Fibroblast of pulmonary artery (primary cell): ENCODE measurements around the gene GLYR1.

ENCODE experiments used
- DNase-seq: peaks from one replicate; pipeline ENCODE4 v3.0.0-alpha.2; 2010; ENCODE audit warnings: low read depth
- H3K4me3 ChIP-seq: replicated peaks from 2 replicates; pipeline ENCODE4 v1.5.1; 2011; ENCODE audit warnings: low read depth, mild to moderate bottlenecking, control low read depth, low read length, moderate library complexity
- CTCF ChIP-seq: IDR thresholded peaks from 2 replicates; pipeline ENCODE4 v1.5.1; 2011; ENCODE audit warnings: mild to moderate bottlenecking, control low read depth, low read length, inconsistent platforms; ENCODE audit errors: missing control alignments

Gene GLYR1

GRCh38 chr16:4836727-4837126, 10.4 kb downstream of the GLYR1 start:
- no peak for DNase-seq
- no peak overlapping the region for H3K4me3 ChIP-seq
- TF ChIP-seq CTCF, result no peak

GRCh38 chr16:4833584-4833983, 13.5 kb downstream of the GLYR1 start:
- DNase-seq, result no peak
- no peak overlapping the region for H3K4me3 ChIP-seq
- TF ChIP-seq CTCF, result no peak

GRCh38 chr16:4832698-4833343, 14.3 kb downstream of the GLYR1 start:
- DNase-seq, result no peak
- no peak overlapping the region for H3K4me3 ChIP-seq
- no peak for TF ChIP-seq CTCF

GRCh38 chr16:4831616-4832015, 15.5 kb downstream of the GLYR1 start:
- no peak overlapping the region for H3K4me3 ChIP-seq
- DNase-seq, result no peak
- no peak for TF ChIP-seq CTCF

GRCh38 chr16:4830408-4830807, 16.7 kb downstream of the GLYR1 start:
- TF ChIP-seq CTCF, result no peak
- no peak for DNase-seq
- no peak overlapping the region for H3K4me3 ChIP-seq

- no peak for TF ChIP-seq CTCF
- H3K4me3 ChIP-seq, result no peak overlapping the region
Measured at GRCh38 chr16:4828567-4829321, 18.3 kb downstream of the GLYR1 start.

More at GRCh38 chr16:4828567-4829321, 18.3 kb downstream of the GLYR1 start:
- no peak for DNase-seq
